Measurements from ENCODE around the gene MTUS2.

Gene MTUS2

GRCh38 chr13:29532821-29533220, 712.7 kb downstream of the MTUS2 start:
- H3K4me3 ChIP-seq (ENCODE audit: low read length in 2 of 2), result peak overlapping the region; percentile 23 to 44
- H3K9me3 ChIP-seq (ENCODE audit: control insufficient read depth in 2 of 2, low read length in 2 of 2), result no peaks in the 10 kb centered on the region
- peaks cover 15 to 17% of the 10 kb centered on the region in 2 donors for H3K36me3 ChIP-seq (ENCODE audit: control insufficient read depth in 2 of 2, insufficient read depth in 2 of 2, low read length in 2 of 2)
- peak overlapping the region in 1 of 2 donors; percentile 23 for H3K9ac ChIP-seq (ENCODE audit: low read length in 2 of 2)
- peak overlapping the region; percentile 69 for H3K27ac ChIP-seq (ENCODE audit: low read length)
- H3K27me3 ChIP-seq (ENCODE audit: control insufficient read depth in 1 of 2, insufficient read depth in 2 of 2, low read length in 2 of 2), result no peaks in the 10 kb centered on the region
- peaks cover 21% of the 10 kb centered on the region for H3K4me1 ChIP-seq (ENCODE audit: control insufficient read depth, insufficient read depth, low read length)

GRCh38 chr13:29534083-29534482, 713.9 kb downstream of the MTUS2 start:
- Histone ChIP-seq H3K36me3 (ENCODE audit: control insufficient read depth in 2 of 2, insufficient read depth in 2 of 2, low read length in 2 of 2) (peaks cover 7 to 9% of the 10 kb centered on the region in 2 donors), H3K27ac (ENCODE audit: low read length) (no peak overlapping the region), H3K4me3 (ENCODE audit: low read length in 2 of 2) (no peak overlapping the region), H3K27me3 (ENCODE audit: control insufficient read depth in 1 of 2, insufficient read depth in 2 of 2, low read length in 2 of 2) (no peaks in the 10 kb centered on the region), H3K9ac (ENCODE audit: low read length in 2 of 2) (no peak overlapping the region), H3K9me3 (ENCODE audit: control insufficient read depth in 2 of 2, low read length in 2 of 2) (no peaks in the 10 kb centered on the region), H3K4me1 (ENCODE audit: control insufficient read depth, insufficient read depth, low read length) (peaks cover 33% of the 10 kb centered on the region)

- H3K27me3 ChIP-seq (ENCODE audit: control insufficient read depth in 1 of 2, insufficient read depth in 2 of 2, low read length in 2 of 2), result no peaks in the 10 kb centered on the region
- H3K27ac ChIP-seq (ENCODE audit: low read length), result no peak overlapping the region
- no peak overlapping the region for H3K9ac ChIP-seq (ENCODE audit: low read length in 2 of 2)
- no peak overlapping the region for H3K4me3 ChIP-seq (ENCODE audit: low read length in 2 of 2)
- H3K9me3 ChIP-seq (ENCODE audit: control insufficient read depth in 2 of 2, low read length in 2 of 2), result no peaks in the 10 kb centered on the region
- peaks cover 0 to 7% of the 10 kb centered on the region in 2 donors for H3K36me3 ChIP-seq (ENCODE audit: control insufficient read depth in 2 of 2, insufficient read depth in 2 of 2, low read length in 2 of 2)
- H3K4me1 ChIP-seq (ENCODE audit: control insufficient read depth, insufficient read depth, low read length), result peaks cover 47% of the 10 kb centered on the region
Measured at GRCh38 chr13:29535663-29536655, 715.8 kb downstream of the MTUS2 start.

GRCh38 chr13:29536853-29537252, 716.7 kb downstream of the MTUS2 start:
- no peak overlapping the region for H3K27ac ChIP-seq (ENCODE audit: low read length)
- peaks cover 45% of the 10 kb centered on the region for H3K4me1 ChIP-seq (ENCODE audit: control insufficient read depth, insufficient read depth, low read length)
- H3K27me3 ChIP-seq (ENCODE audit: control insufficient read depth in 1 of 2, insufficient read depth in 2 of 2, low read length in 2 of 2), result no peaks in the 10 kb centered on the region
- H3K4me3 ChIP-seq (ENCODE audit: low read length in 2 of 2), result no peak overlapping the region
- H3K36me3 ChIP-seq (ENCODE audit: control insufficient read depth in 2 of 2, insufficient read depth in 2 of 2, low read length in 2 of 2), result peaks cover 0 to 7% of the 10 kb centered on the region in 2 donors
- no peaks in the 10 kb centered on the region for H3K9me3 ChIP-seq (ENCODE audit: control insufficient read depth in 2 of 2, low read length in 2 of 2)
- no peak overlapping the region for H3K9ac ChIP-seq (ENCODE audit: low read length in 2 of 2)

GRCh38 chr13:29537736-29538651, 717.9 kb downstream of the MTUS2 start:
- Histone ChIP-seq H3K4me3 (ENCODE audit: low read length in 2 of 2) (peak overlapping the region in 1 of 2 donors; percentile 8), H3K9me3 (ENCODE audit: control insufficient read depth in 2 of 2, low read length in 2 of 2) (no peaks in the 10 kb centered on the region), H3K9ac (ENCODE audit: low read length in 2 of 2) (no peak overlapping the region), H3K27ac (ENCODE audit: low read length) (peak overlapping the region; percentile 70), H3K36me3 (ENCODE audit: control insufficient read depth in 2 of 2, insufficient read depth in 2 of 2, low read length in 2 of 2) (peaks cover 0 to 5% of the 10 kb centered on the region in 2 donors), H3K27me3 (ENCODE audit: control insufficient read depth in 1 of 2, insufficient read depth in 2 of 2, low read length in 2 of 2) (no peaks in the 10 kb centered on the region), H3K4me1 (ENCODE audit: control insufficient read depth, insufficient read depth, low read length) (peaks cover 34% of the 10 kb centered on the region)

- peak overlapping the region in 1 of 2 donors; percentile 29 for H3K4me3 ChIP-seq (ENCODE audit: low read length in 2 of 2)
- H3K9me3 ChIP-seq (ENCODE audit: control insufficient read depth in 2 of 2, low read length in 2 of 2), result no peaks in the 10 kb centered on the region
- peak overlapping the region; percentile 70 for H3K27ac ChIP-seq (ENCODE audit: low read length)
- H3K4me1 ChIP-seq (ENCODE audit: control insufficient read depth, insufficient read depth, low read length), result peaks cover 28% of the 10 kb centered on the region
- H3K36me3 ChIP-seq (ENCODE audit: control insufficient read depth in 2 of 2, insufficient read depth in 2 of 2, low read length in 2 of 2), result peaks cover 0 to 4% of the 10 kb centered on the region in 2 donors
- H3K9ac ChIP-seq (ENCODE audit: low read length in 2 of 2), result peak overlapping the region in 1 of 2 donors; percentile 5
- H3K27me3 ChIP-seq (ENCODE audit: control insufficient read depth in 1 of 2, insufficient read depth in 2 of 2, low read length in 2 of 2), result no peaks in the 10 kb centered on the region
Measured at GRCh38 chr13:29538652-29539040, 718.5 kb downstream of the MTUS2 start.

- H3K9me3 ChIP-seq (ENCODE audit: control insufficient read depth in 2 of 2, low read length in 2 of 2), result no peaks in the 10 kb centered on the region
- peak overlapping the region; percentile 70 for H3K27ac ChIP-seq (ENCODE audit: low read length)
- no peak overlapping the region for H3K4me3 ChIP-seq (ENCODE audit: low read length in 2 of 2)
- no peaks in the 10 kb centered on the region for H3K36me3 ChIP-seq (ENCODE audit: control insufficient read depth in 2 of 2, insufficient read depth in 2 of 2, low read length in 2 of 2)
- H3K9ac ChIP-seq (ENCODE audit: low read length in 2 of 2), result no peak overlapping the region
- no peaks in the 10 kb centered on the region for H3K27me3 ChIP-seq (ENCODE audit: control insufficient read depth in 1 of 2, insufficient read depth in 2 of 2, low read length in 2 of 2)
- H3K4me1 ChIP-seq (ENCODE audit: control insufficient read depth, insufficient read depth, low read length), result peaks cover 28% of the 10 kb centered on the region
Measured at GRCh38 chr13:29539856-29540255, 719.7 kb downstream of the MTUS2 start.

- no peak overlapping the region for H3K4me3 ChIP-seq (ENCODE audit: low read length in 2 of 2)
- no peaks in the 10 kb centered on the region for H3K27me3 ChIP-seq (ENCODE audit: control insufficient read depth in 1 of 2, insufficient read depth in 2 of 2, low read length in 2 of 2)
- no peaks in the 10 kb centered on the region for H3K9me3 ChIP-seq (ENCODE audit: control insufficient read depth in 2 of 2, low read length in 2 of 2)
- peak overlapping the region; percentile 70 for H3K27ac ChIP-seq (ENCODE audit: low read length)
- no peak overlapping the region for H3K9ac ChIP-seq (ENCODE audit: low read length in 2 of 2)
- no peaks in the 10 kb centered on the region for H3K36me3 ChIP-seq (ENCODE audit: control insufficient read depth in 2 of 2, insufficient read depth in 2 of 2, low read length in 2 of 2)
- peaks cover 28% of the 10 kb centered on the region for H3K4me1 ChIP-seq (ENCODE audit: control insufficient read depth, insufficient read depth, low read length)
Measured at GRCh38 chr13:29540334-29540733, 720.2 kb downstream of the MTUS2 start.

GRCh38 chr13:29540799-29541198, 720.7 kb downstream of the MTUS2 start:
- peaks cover 31% of the 10 kb centered on the region for H3K4me1 ChIP-seq (ENCODE audit: control insufficient read depth, insufficient read depth, low read length)
- H3K27ac ChIP-seq (ENCODE audit: low read length), result no peak overlapping the region
- H3K4me3 ChIP-seq (ENCODE audit: low read length in 2 of 2), result no peak overlapping the region
- H3K36me3 ChIP-seq (ENCODE audit: control insufficient read depth in 2 of 2, insufficient read depth in 2 of 2, low read length in 2 of 2), result peaks cover 0 to 2% of the 10 kb centered on the region in 2 donors
- no peaks in the 10 kb centered on the region for H3K9me3 ChIP-seq (ENCODE audit: control insufficient read depth in 2 of 2, low read length in 2 of 2)
- H3K27me3 ChIP-seq (ENCODE audit: control insufficient read depth in 1 of 2, insufficient read depth in 2 of 2, low read length in 2 of 2), result no peaks in the 10 kb centered on the region
- H3K9ac ChIP-seq (ENCODE audit: low read length in 2 of 2), result no peak overlapping the region

- Histone ChIP-seq H3K4me3 (ENCODE audit: low read length in 2 of 2) (no peak overlapping the region), H3K27ac (ENCODE audit: low read length) (no peak overlapping the region), H3K9ac (ENCODE audit: low read length in 2 of 2) (no peak overlapping the region), H3K27me3 (ENCODE audit: control insufficient read depth in 1 of 2, insufficient read depth in 2 of 2, low read length in 2 of 2) (no peaks in the 10 kb centered on the region), H3K9me3 (ENCODE audit: control insufficient read depth in 2 of 2, low read length in 2 of 2) (no peaks in the 10 kb centered on the region), H3K36me3 (ENCODE audit: control insufficient read depth in 2 of 2, insufficient read depth in 2 of 2, low read length in 2 of 2) (peaks cover 0 to 2% of the 10 kb centered on the region in 2 donors), H3K4me1 (ENCODE audit: control insufficient read depth, insufficient read depth, low read length) (peaks cover 33% of the 10 kb centered on the region)
Measured at GRCh38 chr13:29541400-29541799, 721.3 kb downstream of the MTUS2 start.

Measured in stomach smooth muscle (tissue), 2 donors.